OCI-LY3 (cell line): Measurements from ENCODE around the gene ZFP1.
A peak's percentile ranks its signal among the peaks of the same experiment; 100 is the strongest.

ENCODE experiments used
- H2AFZ ChIP-seq: fragments of 200-600, 300-600 bp; shearing (Covaris generic); 2 replicates; pipeline ENCODE4 v1.6.0; 2014; ENCODE audit warnings: antibody characterized with exemption, low read depth, low read length
- H3K27ac ChIP-seq: fragments of 200-600, 300-600 bp; sonication (generic); 2 replicates; pipeline ENCODE4 v1.5.1; 2014; ENCODE audit warnings: mild to moderate bottlenecking, low read length, moderate library complexity, mixed read lengths
- H3K27me3 ChIP-seq: fragments of 200-600, 300-600 bp; sonication (generic); 2 replicates; pipeline ENCODE4 v1.6.1; 2014; ENCODE audit warnings: low read depth, low read length, mixed read lengths
- H3K36me3 ChIP-seq: fragments of 200-600, 300-600 bp; sonication (generic); replicated peaks from 2 replicates; pipeline ENCODE3; 2014; ENCODE audit warnings: low read depth, low read length, mixed read lengths
- H3K4me1 ChIP-seq: fragments of 300-600, 200-600 bp; sonication (generic); 2 replicates; pipeline ENCODE4 v1.6.1; 2014; ENCODE audit warnings: low read length, mixed read lengths
- H3K4me2 ChIP-seq: fragments of 200-600, 300-600 bp; sonication (generic); 2 replicates; pipeline ENCODE4 v1.6.1; 2014; ENCODE audit warnings: low read length, mixed read lengths
- H3K4me3 ChIP-seq: fragments of 300-600, 200-600 bp; sonication (generic); 2 replicates; pipeline ENCODE4 v1.5.1; 2014; ENCODE audit warnings: antibody characterized with exemption, mild to moderate bottlenecking, low read length, moderate library complexity
- H3K79me2 ChIP-seq: fragments of 300-600, 200-600 bp; shearing (Covaris generic); 2 replicates; pipeline ENCODE4 v1.6.1; 2014; ENCODE audit warnings: mild to moderate bottlenecking, low read length, mixed read lengths
- H3K9ac ChIP-seq: fragments of 300-600, 200-600 bp; shearing (Covaris generic); 2 replicates; pipeline ENCODE4 v1.6.0; 2014; ENCODE audit warnings: mild to moderate bottlenecking, low read length, moderate library complexity
- H3K9me3 ChIP-seq: fragments of 200-600, 300-600 bp; shearing (Covaris generic); 2 replicates; pipeline ENCODE4 v1.6.1; 2014; ENCODE audit warnings: low read length, mixed read lengths; ENCODE audit not compliant: insufficient read depth
- H4K20me1 ChIP-seq: fragments of 200-600, 300-600 bp; sonication (generic); 2 replicates; pipeline ENCODE4 v1.6.1; 2016; ENCODE audit warnings: low read length, mixed read lengths; ENCODE audit not compliant: insufficient read depth
- CTCF ChIP-seq: fragments of 200-600, 300-600 bp; sonication (generic); IDR thresholded peaks from 2 replicates; pipeline ENCODE4 v1.5.1; 2014; ENCODE audit warnings: antibody characterized with exemption, low read length, low read depth
- EZH2phosphoT487 ChIP-seq: fragments of 200-600 bp; shearing (Covaris generic); IDR thresholded peaks from 2 replicates; pipeline ENCODE4 v1.6.1; 2018; ENCODE audit warnings: antibody characterized with exemption, mixed run types, low read depth

ZFP1 gene

GRCh38 chr16:75108792-75109731, 39.3 kb upstream of the ZFP1 start:
- no peak overlapping the region for H2AFZ ChIP-seq
- peaks cover 12% of the 10 kb centered on the region; the same call in 1 of the 2 replicates for H3K27me3 ChIP-seq
- no peaks in the 10 kb centered on the region for H3K36me3 ChIP-seq
- H3K79me2 ChIP-seq: no peaks in the 10 kb centered on the region
- no peak overlapping the region for H3K9ac ChIP-seq
- no peaks in the 10 kb centered on the region for H3K9me3 ChIP-seq
- H3K4me3 ChIP-seq: no peak overlapping the region
- H3K4me1 ChIP-seq: peaks cover 24% of the 10 kb centered on the region
- no peak for TF ChIP-seq CTCF
- no peak for TF ChIP-seq EZH2phosphoT487
- no peak overlapping the region for H3K27ac ChIP-seq
- no peak overlapping the region for H3K4me2 ChIP-seq
- H4K20me1 ChIP-seq: no peaks in the 10 kb centered on the region

GRCh38 chr16:75109732-75110243, 38.5 kb upstream of the ZFP1 start:
- H3K79me2 ChIP-seq: no peaks in the 10 kb centered on the region
- H3K9me3 ChIP-seq: no peaks in the 10 kb centered on the region
- no peak overlapping the region for H2AFZ ChIP-seq
- H3K4me3 ChIP-seq: no peak overlapping the region
- no peak overlapping the region for H3K9ac ChIP-seq
- no peak overlapping the region for H3K27ac ChIP-seq
- H3K4me2 ChIP-seq: no peak overlapping the region
- H4K20me1 ChIP-seq: no peaks in the 10 kb centered on the region
- TF ChIP-seq CTCF (no peak), EZH2phosphoT487 (no peak)
- H3K36me3 ChIP-seq: no peaks in the 10 kb centered on the region
- peaks cover 24% of the 10 kb centered on the region for H3K4me1 ChIP-seq
- peaks cover 12% of the 10 kb centered on the region; the same call in 1 of the 2 replicates for H3K27me3 ChIP-seq

GRCh38 chr16:75110637-75111513, 37.4 kb upstream of the ZFP1 start:
- no peaks in the 10 kb centered on the region for H4K20me1 ChIP-seq
- peak overlapping the region; percentile 83; the same call in 1 of the 2 replicates for H2AFZ ChIP-seq
- H3K27ac ChIP-seq: no peak overlapping the region
- H3K4me3 ChIP-seq: peak overlapping the region; percentile 63
- peak overlapping the region; percentile 26; the same call in 1 of the 2 replicates for H3K9ac ChIP-seq
- peaks cover 12% of the 10 kb centered on the region; the same call in 1 of the 2 replicates for H3K27me3 ChIP-seq
- H3K79me2 ChIP-seq: no peaks in the 10 kb centered on the region
- no peaks in the 10 kb centered on the region for H3K36me3 ChIP-seq
- TF ChIP-seq CTCF: peak; percentile 91
- no peak for TF ChIP-seq EZH2phosphoT487
- H3K4me1 ChIP-seq: peaks cover 20% of the 10 kb centered on the region
- H3K9me3 ChIP-seq: no peaks in the 10 kb centered on the region
- H3K4me2 ChIP-seq: peak overlapping the region; percentile 92

- Histone ChIP-seq H3K27me3 (peaks cover 12% of the 10 kb centered on the region; the same call in 1 of the 2 replicates), H3K4me2 (peak overlapping the region; percentile 92), H3K9me3 (no peaks in the 10 kb centered on the region), H4K20me1 (no peaks in the 10 kb centered on the region), H3K9ac (peak overlapping the region; percentile 26; the same call in 1 of the 2 replicates), H2AFZ (peak overlapping the region; percentile 83; the same call in 1 of the 2 replicates), H3K79me2 (no peaks in the 10 kb centered on the region), H3K36me3 (no peaks in the 10 kb centered on the region), H3K4me3 (peak overlapping the region; percentile 63), H3K27ac (no peak overlapping the region), H3K4me1 (peaks cover 20% of the 10 kb centered on the region)
- TF ChIP-seq EZH2phosphoT487 (no peak), CTCF (no peak)
Observed at GRCh38 chr16:75111514-75111940, 36.8 kb upstream of the ZFP1 start.
